HEK293T (cell line): ENCODE results near the gene HYKK.

Experiments used
- ARNT ChIP-seq: fragments of 450-650 bp; IDR thresholded peaks from 2 replicates; pipeline ENCODE4 v1.6.1; 2017; ENCODE audit warnings: mild to moderate bottlenecking
- BHLHE40 ChIP-seq: fragments of 450-650 bp; IDR thresholded peaks from 2 replicates; pipeline ENCODE4 v1.6.1; 2016; ENCODE audit warnings: mild to moderate bottlenecking, moderate library complexity, borderline replicate concordance
- FOXA1 ChIP-seq: fragments of 450-650 bp; IDR thresholded peaks from 2 replicates; pipeline ENCODE4 v1.6.1; 2016; ENCODE audit warnings: mild to moderate bottlenecking
- FOXM1 ChIP-seq: fragments of 450-650 bp; IDR thresholded peaks from 2 replicates; pipeline ENCODE4 v1.6.1; 2017; ENCODE audit warnings: mild to moderate bottlenecking, borderline replicate concordance
- LEF1 ChIP-seq: fragments of 450-650 bp; IDR thresholded peaks from 2 replicates; pipeline ENCODE4 v1.6.1; 2017; ENCODE audit warnings: mild to moderate bottlenecking, borderline replicate concordance
- NFRKB ChIP-seq: fragments of 450-650 bp; IDR thresholded peaks from 2 replicates; pipeline ENCODE4 v1.6.1; 2016; ENCODE audit warnings: mild to moderate bottlenecking, moderate library complexity
- SP1 ChIP-seq: fragments of 450-650 bp; IDR thresholded peaks from 2 replicates; pipeline ENCODE4 v1.6.1; 2017
- SUZ12 ChIP-seq: fragments of 450-650 bp; IDR thresholded peaks from 2 replicates; pipeline ENCODE4 v1.6.1; 2016; ENCODE audit warnings: mild to moderate bottlenecking

GRCh38 chr15:78550194-78550593, 42.8 kb downstream of the HYKK start:
- TF ChIP-seq SP1 (no peak), LEF1 (no peak), NFRKB (no peak), BHLHE40 (no peak), SUZ12 (no peak), ARNT (no peak), FOXA1 (no peak), FOXM1 (no peak)
